K562 (cell line): ENCODE measurements around the gene DSG1. TPM values are rescaled to one million over a fixed set of nuclear protein-coding genes. Genes with fewer than 3 reads are reported as not detected.

Source experiments
- CAMTA2 ChIP-seq: fragments of 250-450 bp; sonication (Bioruptor Pico); conservative IDR thresholded peaks from 2 replicates; pipeline ENCODE4 v1.5.1; 2022
- HDAC2 ChIP-seq: fragments of 450-650 bp; IDR thresholded peaks from 2 replicates; pipeline ENCODE4 v1.6.1; 2016; ENCODE audit warnings: mild to moderate bottlenecking
- KDM1A ChIP-seq, 2 experiments: fragments of 450-650 bp; IDR thresholded peaks; 2 replicates each; pipeline ENCODE4 v1.6.1; 2016; ENCODE audit warnings: mild to moderate bottlenecking in 2 of 2
- KDM4B ChIP-seq, 2 experiments: fragments of 450-650 bp in 1 of 2; sonication (generic) in 1 of 2; IDR thresholded peaks; 2 replicates each; pipeline ENCODE4 v1.6.1; 2016 to 2017; ENCODE audit warnings: borderline replicate concordance in 2 of 2, antibody characterized with exemption in 1 of 2, low read depth in 1 of 2, mild to moderate bottlenecking in 1 of 2
- MBD2 ChIP-seq: sonication (generic); IDR thresholded peaks from 2 replicates; pipeline ENCODE4 v1.6.1; 2016; ENCODE audit warnings: low read depth, borderline replicate concordance
- MYBL2 ChIP-seq, 2 experiments: fragments of 450-650 bp in 1 of 2; sonication (generic) in 1 of 2; formaldehyde crosslinking in 1 of 2; IDR thresholded peaks; 2 replicates each; pipeline versions ENCODE4 v1.6.1 to v1.8.1; 2017 to 2022; ENCODE audit warnings: borderline replicate concordance in 1 of 2, inconsistent platforms in 1 of 2, low read depth in 1 of 2, mild to moderate bottlenecking in 1 of 2, missing genetic modification reagents in 1 of 2, moderate library complexity in 1 of 2
- NUFIP1 ChIP-seq: fragments of 450-650 bp; IDR thresholded peaks from 2 replicates; pipeline ENCODE4 v1.6.1; 2018; ENCODE audit not compliant: partially characterized antibody
- SAP30 ChIP-seq: fragments of 200-600 bp; sonication (generic); IDR thresholded peaks from 2 replicates; pipeline ENCODE4 v1.6.1; 2012; ENCODE audit warnings: borderline replicate concordance, low read depth, mild to moderate bottlenecking, moderate library complexity, low read length, control low read depth, inconsistent platforms; ENCODE audit not compliant: insufficient read depth, poor library complexity, severe bottlenecking
- UBTF ChIP-seq, 2 experiments: IDR thresholded peaks; 2 replicates each; pipeline ENCODE4 v1.6.1; 2012; ENCODE audit warnings: improper control_type of control experiment in 2 of 2, low read depth in 2 of 2, low read length in 2 of 2, borderline replicate concordance in 1 of 2
- ZBED1 ChIP-seq: IDR thresholded peaks from 2 replicates; pipeline ENCODE4 v1.6.1; 2014
- ZNF175 ChIP-seq: fragments of 200-800 bp; sonication (Bioruptor generic); IDR thresholded peaks from 2 replicates; pipeline ENCODE4 v1.6.1; 2016; ENCODE audit warnings: low read depth, mild to moderate bottlenecking, missing genetic modification characterization, missing compliant biosample characterization
- ZNF324 ChIP-seq: fragments of 250-450 bp; sonication (Bioruptor Pico); IDR thresholded peaks from 2 replicates; pipeline ENCODE4 v1.4.0; 2020; ENCODE audit warnings: mild to moderate bottlenecking
- polyA plus RNA-seq, 8 experiments: library from polyadenylated mRNA; depleted of rRNA in 4 of 8; stranded (reverse) in 5 of 8; unstranded in 3 of 8; fragments of >200 nt; fragmentation: Nextera tagmentation in 2 of 8; fragmentation: Illumina TruSeq in 1 of 8; extraction: Ambion mirVana in 2 of 8; extraction: Trizol in 1 of 8; gene quantifications; 2 replicates each; pipeline versions ENCODE4 v1.2.1 to v1.2.3, GENCODE V29; 2011 to 2014; ENCODE audit warnings: inconsistent platforms in 1 of 8, missing spikeins in 1 of 8
- total RNA-seq, 7 experiments: library from RNA; depleted of rRNA in 6 of 7; stranded (reverse); fragments of >200 nt in 6 of 7; fragmentation: Illumina TruSeq in 2 of 7; extraction: Trizol in 2 of 7; gene quantifications; 2 replicates each; pipeline versions ENCODE4 v1.2.1 to v1.2.3, GENCODE V29; 2011 to 2021; ENCODE audit warnings: low replicate concordance in 1 of 7
- TF ChIP-seq, protein P1 (sequence below): fragments of 450-650 bp; IDR thresholded peaks from 2 replicates; pipeline ENCODE4 v1.7.0; 2016; ENCODE audit warnings: borderline replicate concordance

Gene DSG1
- total and polyA plus RNA-seq, 9 of the 15 experiments (the other 6 are each of a cell fraction or from before 2014, with no cell fraction given), result 0.03 to 0.26 (median 0.15) TPM; not detected in 1

GRCh38 chr18:31301201-31301655 is 16.7 kb upstream of the DSG1 start (continued):
- TF ChIP-seq UBTF (IDR thresholded peaks at IDR 0.05; ENCODE audit: borderline replicate concordance in 1 of 2, low read depth in 2 of 2, low read length in 2 of 2) (no peak), KDM4B (IDR thresholded peaks at IDR 0.05; ENCODE audit: borderline replicate concordance in 2 of 2, low read depth in 1 of 2) (no peak), HDAC2 (no peak), KDM1A (IDR thresholded peaks at IDR 0.05) (no peak), NUFIP1 (no peak), MYBL2 (IDR thresholded peaks at IDR 0.05; ENCODE audit: low read depth) (no peak), MYBL2 (CRISPR knock-in tag; IDR thresholded peaks at IDR 0.05; ENCODE audit: borderline replicate concordance) (no peak), ZNF175 (CRISPR knock-in tag) (no peak), SAP30 (no peak), MBD2 (no peak), ZBED1 (no peak), ZNF324 (CRISPR knock-in tag) (no peak), CAMTA2 (CRISPR knock-in tag) (no peak)
- TF ChIP-seq, protein P1, sequence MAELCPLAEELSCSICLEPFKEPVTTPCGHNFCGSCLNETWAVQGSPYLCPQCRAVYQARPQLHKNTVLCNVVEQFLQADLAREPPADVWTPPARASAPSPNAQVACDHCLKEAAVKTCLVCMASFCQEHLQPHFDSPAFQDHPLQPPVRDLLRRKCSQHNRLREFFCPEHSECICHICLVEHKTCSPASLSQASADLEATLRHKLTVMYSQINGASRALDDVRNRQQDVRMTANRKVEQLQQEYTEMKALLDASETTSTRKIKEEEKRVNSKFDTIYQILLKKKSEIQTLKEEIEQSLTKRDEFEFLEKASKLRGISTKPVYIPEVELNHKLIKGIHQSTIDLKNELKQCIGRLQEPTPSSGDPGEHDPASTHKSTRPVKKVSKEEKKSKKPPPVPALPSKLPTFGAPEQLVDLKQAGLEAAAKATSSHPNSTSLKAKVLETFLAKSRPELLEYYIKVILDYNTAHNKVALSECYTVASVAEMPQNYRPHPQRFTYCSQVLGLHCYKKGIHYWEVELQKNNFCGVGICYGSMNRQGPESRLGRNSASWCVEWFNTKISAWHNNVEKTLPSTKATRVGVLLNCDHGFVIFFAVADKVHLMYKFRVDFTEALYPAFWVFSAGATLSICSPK, result no peak
